Midbrain (tissue), 1 donor: Measurements from ENCODE around the gene CNTNAP2.
"Not testable (repeated sequence)": the region's sequence is repeated elsewhere in the genome, so short reads cannot be mapped to it uniquely, and the experiment has no call there.

Source experiments
- DNase-seq: peaks from one replicate; lab custom pipeline; 2025; lab: John Stamatoyannopoulos, UW

Gene CNTNAP2

DNA sequence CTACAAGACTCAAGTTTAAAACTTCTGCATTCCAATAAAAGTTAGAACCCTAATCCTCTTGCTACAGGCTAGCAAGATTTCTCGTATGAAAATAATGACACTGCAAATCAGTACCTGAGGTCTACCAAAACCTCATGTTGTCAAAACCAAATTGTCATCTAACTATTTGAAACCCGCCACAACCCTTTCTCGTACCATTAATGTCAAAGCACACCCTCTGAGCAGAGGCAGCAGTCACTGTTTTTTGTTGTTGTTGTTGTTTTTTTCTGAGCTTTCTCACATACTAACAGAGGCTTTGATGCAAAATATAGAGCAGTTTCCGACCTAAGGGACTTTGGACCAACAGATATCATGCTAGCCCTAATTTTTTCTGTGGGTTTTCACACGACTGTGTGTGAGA is 1910.1 kb downstream of the CNTNAP2 start:
- DNase-seq = no peak

DNA sequence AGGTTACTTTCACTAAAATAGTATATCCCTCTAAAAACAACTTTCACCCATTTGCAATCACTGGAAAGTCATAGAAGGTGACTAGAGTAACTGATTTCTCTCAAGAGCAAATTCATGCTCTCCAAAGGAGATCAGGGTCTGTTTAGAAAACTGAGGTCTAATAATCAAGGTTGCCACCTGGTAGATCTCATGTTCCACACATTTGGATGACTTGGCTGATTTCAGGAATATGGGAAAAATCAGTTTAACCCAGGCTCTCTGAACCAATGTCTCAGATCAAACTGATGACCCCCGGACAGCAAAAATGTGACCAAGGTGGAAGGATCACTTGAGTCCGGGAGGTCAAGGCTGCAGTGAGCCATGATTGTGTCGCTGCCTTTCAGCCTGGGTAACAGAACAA is 1911.6 kb downstream of the CNTNAP2 start:
- DNase-seq = no peak

DNA sequence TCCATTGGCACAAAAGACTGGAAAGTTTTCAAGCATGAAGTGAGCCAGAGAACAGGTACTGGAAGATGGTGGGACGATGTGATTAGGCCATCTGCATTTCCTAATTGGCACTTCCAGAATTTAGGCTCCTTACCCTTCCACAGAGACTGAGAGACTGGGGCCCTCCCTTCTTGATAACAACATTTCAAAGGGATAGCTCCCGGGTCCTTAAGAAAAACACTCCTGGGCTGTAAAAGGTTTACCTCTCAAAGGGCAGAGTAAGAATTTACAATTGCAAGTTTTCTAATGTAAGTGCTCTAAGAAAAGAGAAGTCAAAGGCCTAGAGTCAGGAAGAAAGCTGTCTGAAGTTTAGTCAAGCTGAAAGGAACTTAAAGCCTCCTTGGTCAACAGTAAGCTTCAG is 1914.4 kb downstream of the CNTNAP2 start:
- DNase-seq = no peak

DNA sequence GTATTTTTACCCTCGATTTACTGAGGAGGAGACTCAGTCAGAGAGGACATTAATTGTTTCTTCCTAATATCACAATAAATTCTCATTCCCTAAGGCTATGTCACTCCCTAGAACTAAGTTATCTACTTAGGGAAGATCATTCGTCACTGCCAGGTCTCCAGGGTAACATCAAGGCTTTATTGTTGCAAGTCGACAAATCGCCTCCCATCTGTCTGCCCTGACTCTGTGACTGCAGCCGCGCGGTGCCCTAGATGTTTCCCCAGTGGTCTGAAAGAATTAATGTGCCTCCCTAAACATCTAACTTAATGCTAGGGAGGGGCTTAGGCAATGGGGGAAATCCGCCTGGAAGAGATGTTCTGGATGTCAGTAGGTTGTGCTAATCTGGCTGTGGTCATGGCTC is 1915.2 kb downstream of the CNTNAP2 start:
- no peak for DNase-seq

DNA sequence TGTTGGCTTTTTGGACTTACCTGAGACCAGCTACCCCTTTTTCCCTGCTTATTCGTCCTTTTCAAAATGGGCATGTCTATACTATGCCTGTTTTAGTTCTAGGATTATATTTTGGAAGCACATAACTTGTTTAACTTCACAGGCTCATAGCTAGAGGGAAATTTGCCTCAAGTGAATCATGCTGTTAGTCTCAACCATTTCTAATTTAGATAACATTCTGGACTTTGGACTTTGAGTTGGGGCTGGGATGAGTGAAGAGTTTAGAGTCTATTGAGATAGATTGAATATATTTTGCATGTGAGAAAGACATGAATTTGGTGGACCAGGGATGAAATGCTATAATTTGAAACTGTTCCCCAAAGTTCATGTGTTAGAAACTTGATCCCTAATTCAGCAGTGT is 1919.3 kb downstream of the CNTNAP2 start:
- no peak for DNase-seq

DNA sequence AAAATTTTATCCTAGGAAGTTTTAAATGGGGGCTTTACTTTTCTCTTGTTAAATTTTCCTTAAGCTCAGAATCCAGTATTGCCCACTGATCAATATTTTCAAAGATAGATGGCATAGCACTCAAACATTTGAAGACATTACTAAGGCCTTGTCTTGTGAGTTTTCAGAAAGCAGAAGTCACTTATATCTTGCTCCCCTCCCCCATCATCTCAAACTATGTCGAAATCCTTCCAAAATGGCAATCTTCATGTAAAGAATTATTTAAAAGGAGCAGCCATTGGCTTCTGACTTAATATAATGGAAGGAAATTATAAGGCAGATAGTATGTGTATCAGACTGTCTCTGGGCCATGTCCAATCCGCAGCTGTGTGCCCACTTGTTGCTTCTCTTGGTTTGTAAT is 1920.4 kb downstream of the CNTNAP2 start:
- DNase-seq = no peak

DNA sequence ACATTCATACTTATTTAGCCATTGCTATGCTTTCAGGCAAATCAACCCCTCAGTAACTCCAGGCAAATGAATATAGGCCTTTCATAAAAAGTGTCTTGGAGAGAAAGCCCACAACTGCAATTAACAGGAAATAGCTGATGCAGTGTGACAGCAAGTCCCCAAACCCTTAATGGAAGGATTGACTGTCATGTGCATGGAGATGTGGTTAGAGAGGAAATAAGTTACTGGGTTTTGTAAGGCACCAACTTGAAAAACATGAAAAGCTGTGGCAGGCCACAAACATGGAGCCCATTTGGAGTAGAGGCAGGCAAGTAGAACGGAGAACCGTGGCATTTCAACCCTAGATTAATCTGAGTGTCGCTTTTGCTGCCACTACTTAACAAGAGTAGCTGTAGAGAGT is 1924.6 kb downstream of the CNTNAP2 start:
- no peak for DNase-seq

DNA sequence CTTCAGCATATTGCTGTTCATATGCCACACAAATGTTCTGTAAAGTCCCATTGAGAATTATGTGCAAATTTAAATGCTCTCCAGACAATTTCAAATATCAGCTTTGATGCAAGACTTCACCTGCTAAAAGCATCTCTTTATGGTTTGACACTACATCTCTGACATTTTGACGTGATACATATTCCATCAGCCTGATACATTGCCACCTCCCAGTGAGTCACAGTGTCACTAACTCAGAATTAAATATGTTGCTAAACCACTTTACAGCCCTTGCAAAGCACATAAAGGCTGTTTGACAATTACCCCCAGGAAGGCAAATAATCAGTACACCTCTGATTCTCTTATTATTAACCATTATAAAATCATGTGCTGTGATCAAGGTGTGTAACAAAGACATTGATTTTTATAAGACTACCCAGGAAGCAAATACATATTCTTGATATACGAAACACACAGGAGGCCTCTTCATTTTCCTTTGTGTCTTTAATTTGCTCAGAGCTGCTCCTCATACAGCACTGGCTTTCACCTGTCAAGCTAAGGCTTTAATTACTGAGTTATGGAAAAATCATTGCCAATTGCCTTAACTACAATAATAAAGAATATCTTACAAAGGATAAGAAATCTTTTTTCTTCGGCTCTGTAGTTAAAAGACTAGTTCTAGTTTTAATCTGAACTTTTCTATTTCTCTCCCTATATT is 1926.5 kb downstream of the CNTNAP2 start:
- no peak for DNase-seq

DNA sequence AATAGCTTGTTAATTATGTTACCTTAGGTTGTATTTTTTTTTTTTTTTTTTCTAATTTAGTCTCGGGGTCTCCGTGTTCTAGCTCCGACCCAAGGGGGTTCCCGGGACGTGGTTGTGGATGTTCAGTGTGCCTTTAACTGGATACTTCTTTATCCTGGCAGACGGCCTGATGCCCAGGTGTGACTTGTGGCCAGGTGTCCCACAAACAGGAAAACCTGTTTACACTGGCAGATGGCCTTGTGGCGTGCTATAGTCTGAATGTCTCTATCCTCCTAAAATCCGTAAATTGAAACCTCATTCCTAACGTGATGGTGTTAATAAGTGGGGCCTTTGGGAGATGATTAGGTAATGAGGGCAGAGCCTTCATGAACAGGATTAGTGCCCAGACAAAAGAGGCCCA is 1927.6 kb downstream of the CNTNAP2 start:
- DNase-seq = no peak

DNA sequence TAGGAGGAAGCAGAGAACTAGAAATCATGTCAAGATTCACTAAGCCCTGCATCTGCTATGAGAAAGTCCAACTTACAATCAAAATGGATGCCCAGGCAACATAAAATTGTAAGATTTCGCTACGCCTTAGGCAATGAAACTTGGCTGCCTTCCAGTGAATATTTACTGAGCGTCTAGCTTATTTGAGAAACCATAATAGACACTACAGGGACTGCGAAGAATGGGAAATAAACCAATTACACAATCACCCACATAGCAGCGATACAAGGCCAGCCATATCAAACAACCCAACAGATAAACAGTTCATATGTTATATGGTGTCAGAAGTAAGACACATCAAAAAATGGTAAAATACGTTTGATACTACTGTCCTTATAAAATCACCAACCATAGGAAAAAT is 1928.9 kb downstream of the CNTNAP2 start:
- DNase-seq = no peak

DNA sequence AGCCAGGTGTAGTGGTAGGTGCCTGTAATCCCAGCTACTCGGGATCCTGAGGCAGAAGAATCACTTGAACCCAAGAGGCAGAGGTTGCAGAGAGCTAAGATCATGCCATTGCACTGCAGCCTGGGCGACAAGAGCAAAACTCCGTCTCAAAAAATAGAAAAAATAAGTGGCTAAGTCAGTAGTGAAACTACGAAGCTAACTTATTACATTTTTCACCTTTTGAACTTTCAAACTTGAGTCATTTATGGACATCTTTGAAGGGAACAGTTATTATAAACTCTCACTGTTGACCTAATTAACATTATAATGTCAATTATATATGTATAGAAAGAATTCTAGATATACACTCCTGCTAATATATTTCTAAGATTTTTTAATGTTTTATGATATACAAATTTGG is 1932.5 kb downstream of the CNTNAP2 start:
- no peak for DNase-seq

DNA sequence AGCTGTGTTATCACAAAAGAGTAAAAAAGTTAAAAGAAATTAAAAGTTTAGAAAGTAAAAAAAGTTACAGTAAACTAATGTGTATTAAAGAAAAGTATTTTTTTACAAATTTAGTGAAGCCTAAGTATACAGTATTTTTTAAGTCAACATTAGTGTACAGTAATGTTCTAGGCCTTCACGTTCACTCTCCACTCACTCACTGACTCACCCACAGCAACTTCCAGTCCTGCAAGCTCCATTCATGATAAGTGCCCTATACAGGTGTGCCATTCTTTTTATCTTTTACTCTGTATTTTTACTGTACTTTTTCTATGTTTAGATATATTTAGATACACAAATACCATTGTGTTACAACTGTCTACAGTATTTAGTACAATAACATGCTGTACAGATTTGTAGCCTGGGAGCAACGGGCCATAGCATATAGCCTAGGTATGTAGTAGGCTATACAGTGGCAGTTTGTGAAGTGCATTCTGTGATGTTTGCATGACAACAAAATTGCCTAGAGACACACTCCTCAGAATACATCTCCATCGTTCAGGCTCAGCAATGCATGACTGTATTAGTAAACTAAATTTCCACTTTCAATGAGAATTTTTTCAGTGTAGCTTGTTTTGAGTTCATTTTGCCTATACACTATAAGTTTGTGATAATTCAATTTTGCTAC is 1934.0 kb downstream of the CNTNAP2 start:
- DNase-seq = no peak

DNA sequence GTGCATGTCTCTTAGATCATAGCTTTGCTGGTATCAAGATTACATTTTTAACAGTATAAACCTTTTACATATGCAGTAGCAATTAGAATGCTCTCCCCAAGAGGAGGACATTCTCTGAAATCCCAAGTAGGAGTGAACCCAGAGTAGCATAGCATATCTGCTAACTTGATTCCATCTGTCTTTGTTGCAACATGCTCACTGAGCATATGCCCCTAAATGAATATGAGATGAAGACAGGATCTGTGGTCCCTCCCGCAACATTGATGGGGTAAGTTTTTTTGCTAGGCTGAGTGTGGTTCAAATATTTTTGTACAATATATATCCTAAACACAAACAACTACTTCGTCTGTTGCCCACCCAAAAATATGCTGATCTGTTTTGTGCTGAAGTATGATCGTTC is 1939.8 kb downstream of the CNTNAP2 start:
- DNase-seq = no peak

DNA sequence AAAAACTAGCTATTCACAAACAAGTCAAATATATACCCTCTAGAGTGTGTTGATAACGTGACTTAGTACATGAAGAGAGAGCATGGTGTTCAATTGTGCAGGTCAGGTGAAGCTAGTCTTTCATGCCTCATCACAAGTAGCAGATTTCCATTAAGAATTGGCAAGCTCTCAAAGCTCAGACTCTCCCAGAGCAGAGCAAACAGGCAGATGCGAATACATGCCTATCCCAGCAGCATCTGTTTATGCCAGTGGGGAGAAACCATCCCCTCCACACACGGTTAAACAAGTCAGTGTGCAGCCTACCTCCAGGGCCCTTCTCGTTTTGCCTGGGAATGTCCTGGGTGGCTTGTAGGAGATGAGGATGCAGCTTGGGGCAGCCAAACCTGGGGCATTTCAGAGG is 1941.5 kb downstream of the CNTNAP2 start:
- DNase-seq = no peak

DNA sequence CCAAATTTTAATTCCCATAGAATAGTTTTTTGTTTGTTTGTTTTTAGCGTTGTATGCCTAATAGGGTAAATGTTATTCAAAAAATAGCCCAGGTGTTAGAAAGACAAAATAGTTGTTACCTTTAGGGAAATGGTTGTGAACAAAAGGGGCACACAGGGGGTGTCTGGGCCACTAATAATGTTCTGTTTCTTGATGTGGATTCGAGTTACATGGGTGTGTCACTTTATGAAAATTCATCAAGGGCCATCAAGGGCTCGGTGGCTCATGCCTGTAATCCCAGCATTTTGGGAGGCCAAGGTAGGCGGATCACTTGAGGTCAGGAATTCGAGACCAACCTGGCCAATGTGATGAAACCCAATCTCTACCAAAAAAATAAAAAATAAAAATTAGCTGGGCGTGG is 1942.2 kb downstream of the CNTNAP2 start:
- DNase-seq = no peak

DNA sequence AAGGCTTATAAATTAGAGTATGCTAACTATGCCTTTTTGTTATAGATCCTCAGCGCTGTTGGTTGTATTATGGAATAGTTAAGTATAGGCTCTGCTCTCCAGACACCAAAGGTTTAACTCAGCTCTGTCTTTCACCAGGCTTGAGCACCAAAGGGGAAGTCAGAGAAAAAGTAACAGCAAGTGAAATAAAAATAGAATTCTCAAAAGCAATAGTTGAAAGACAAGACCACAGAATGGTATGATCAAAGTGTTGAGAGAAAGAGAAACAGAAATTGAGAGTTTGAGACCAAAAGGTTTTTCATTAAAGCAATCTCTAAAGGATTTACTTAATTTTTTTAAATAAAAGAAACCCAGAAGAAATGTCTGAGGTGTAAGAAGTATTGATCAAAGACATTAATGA is 1944.1 kb downstream of the CNTNAP2 start:
- no peak for DNase-seq

DNA sequence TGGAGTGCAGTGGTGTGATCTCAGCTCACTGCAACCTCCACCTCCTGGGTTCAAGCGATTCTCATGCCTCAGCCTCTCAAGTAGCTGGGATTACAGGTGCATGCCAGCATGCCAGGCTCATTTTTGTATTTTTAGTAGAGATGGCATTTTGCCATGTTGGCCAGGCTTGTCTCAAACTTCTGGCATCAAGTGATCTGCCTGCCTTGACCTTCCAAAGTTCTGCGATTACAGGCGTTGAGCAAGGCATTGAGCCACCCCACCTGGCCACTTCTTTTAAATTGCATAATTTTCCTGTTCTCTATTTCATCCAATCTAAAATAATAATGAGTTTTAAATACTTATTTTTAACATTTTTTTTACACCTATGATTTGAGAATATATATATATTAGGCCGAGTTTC is 1961.5 kb downstream of the CNTNAP2 start:
- not testable (repeated sequence) for DNase-seq

DNA sequence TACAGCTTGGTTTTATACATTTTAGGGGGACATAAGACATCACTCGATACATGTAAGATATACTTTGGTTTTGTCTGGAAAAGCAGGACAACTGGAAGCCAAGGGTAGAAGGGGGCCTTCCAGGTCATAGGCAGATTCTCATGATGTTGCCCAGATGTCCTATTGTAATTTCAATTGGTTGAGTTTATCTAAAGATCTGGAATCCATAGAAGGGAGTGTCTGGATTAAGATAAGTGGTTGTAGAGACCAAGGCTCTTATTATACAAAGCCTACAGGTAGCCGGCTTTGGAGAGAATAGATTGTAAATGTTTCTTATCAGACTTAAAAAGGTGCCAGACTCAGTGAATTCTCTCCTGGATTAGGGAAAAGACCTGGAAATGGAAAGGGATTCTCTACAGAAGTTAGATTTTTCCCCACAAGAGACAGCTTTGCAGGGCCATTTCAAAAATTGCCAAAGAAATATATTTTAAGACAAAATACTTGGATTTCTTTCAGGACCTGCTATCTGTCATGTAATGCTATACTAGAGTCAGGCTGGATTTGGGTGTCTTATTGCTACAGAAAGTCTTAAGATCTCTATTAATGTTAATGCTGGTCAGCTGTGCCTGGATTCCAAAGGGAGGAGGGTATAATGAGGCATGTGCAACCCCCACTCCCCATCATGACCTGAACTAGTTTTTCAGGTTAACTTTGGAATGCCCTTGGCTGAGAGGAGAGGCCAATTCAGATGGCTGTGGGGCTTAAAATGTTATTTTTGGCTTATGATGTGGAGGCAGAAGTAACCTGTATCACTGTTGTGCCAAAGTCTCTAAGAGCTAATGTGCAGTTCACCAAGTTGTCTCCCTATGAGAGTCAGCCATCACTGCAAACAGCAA is 1962.8 kb downstream of the CNTNAP2 start:
- no peak for DNase-seq

DNA sequence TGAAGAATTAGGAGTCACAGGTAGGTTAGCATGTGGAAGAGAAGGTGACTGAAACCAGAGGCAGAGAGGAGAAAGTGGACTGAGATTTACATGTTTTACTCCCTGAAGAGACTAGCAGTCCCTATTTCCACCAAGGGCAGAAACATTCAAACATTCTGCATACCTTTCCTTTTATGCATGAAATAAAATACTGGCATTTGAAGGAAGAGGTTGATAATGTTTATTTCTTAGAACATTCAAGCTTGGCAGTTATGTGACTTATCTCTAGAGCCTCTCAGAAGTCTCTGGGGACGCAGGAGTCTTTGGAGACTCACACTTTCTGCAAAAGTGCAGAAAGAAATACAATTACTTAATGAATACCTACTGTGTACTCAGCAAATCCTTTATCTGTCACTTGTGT is 1966.8 kb downstream of the CNTNAP2 start:
- DNase-seq = no peak

DNA sequence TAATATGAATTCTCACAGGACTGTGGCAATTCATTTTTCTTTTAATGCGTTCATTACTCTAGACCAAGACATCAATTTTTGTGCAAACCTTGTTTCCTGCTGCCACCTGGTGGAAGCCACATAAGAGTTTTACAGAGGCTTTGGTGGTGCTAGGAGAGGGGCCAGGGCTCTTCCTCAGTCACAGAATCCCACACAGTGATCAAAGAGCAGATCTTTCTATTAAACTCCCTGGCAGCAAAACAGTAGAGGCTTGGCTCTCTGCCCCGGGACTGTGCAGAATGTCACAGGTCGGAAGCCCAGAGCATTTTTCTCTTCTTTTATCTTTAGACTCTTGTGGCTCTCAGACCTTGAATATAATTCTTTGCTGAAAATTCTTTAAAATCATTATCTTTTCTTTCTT is 1967.5 kb downstream of the CNTNAP2 start:
- DNase-seq = peak; percentile 83

DNA sequence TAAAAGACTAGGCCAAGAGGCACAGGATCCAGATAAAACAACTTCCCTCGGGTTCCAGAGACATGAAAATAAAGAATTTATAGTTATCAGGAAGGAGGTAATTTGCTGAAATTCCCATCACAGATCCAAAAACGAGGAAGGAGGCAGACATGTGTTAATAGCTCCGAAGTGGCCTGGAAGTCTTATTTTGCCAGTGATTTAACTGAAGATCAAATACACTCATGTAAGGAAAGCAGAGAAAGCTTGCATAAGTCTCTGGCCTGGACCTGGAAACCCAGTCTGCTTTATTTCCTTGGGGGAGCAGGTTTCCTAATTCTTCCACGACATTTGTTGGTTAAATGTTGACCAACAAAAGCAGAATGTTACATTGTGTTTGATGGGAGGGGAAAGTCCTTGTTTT is 1975.3 kb downstream of the CNTNAP2 start:
- no peak for DNase-seq

DNA sequence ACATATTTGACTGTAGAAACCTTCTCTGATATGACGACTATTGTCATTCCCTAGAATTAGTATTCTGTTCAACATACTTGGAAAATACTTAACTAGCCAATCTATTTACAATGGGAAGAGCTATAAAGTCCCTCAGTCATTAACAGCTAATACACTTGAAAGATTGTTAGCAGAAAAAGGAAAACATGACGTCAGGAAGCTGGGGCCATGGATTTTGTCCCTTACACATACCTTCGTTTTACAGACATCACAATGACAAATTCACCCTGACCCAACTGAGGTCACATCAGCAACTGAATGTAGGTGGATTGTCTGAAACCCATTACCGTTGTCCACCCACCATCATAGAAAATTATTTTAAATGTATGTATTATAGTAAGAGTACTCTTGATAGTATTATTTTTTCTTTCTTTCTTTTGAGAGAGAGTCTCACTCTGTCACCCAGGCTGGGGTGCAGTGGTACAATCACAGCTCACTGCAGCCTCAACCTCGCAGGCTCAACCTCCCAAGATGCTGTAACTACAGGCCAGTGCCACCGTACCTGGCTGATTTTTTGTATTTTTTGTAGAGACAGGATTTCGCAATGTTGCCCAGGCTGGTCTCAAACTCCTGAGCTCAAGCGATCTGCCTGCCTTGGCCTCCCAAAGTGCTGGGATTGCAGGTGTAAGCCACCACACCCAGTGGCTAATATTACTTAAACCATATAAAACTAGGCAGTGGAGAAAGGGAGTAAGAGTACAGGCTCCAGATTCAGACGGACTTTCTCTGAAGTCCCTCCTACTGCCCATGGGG is 1977.0 kb downstream of the CNTNAP2 start:
- no peak for DNase-seq
